Erythroblast (primary cell): ENCODE data around the gene ABCC2.
"Not testable (repeated sequence)": the region's sequence is repeated elsewhere in the genome, so short reads cannot be mapped to it uniquely, and the experiment has no call there.

Experiments
- DNase-seq, 2 experiments: peaks; one replicate each; lab custom pipeline; 2025; lab: John Stamatoyannopoulos, UW
- GATA1 ChIP-seq: IDR thresholded peaks from 2 replicates; pipeline ENCODE4 v1.6.1; 2011; ENCODE audit warnings: low read depth, mild to moderate bottlenecking, control low read depth, low read length, moderate library complexity
- POLR2A ChIP-seq: IDR thresholded peaks from 2 replicates; pipeline ENCODE4 v1.6.1; 2011; ENCODE audit warnings: mild to moderate bottlenecking, low read length

The ABCC2 gene

DNA sequence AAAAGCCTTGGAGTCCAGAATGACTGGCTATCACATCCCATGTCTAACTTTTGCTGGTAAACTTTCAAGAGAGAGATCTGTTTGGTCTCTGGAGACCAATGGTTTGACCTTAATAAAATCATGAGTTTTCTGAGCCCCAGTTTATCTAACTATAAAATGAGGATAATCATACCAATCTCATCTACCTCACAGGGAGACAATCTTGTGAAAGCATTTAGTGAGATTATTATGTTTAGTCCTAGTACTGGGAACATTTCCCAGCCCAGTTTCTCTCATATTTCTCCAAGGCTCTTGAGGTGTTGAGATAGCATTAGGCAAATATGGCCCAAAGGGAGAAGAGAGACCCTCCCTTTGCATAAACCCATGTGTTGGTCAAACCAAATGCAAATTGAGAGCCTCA lies 25.8 kb downstream of the ABCC2 start:
- TF ChIP-seq POLR2A (no peak), GATA1 (no peak)

DNA sequence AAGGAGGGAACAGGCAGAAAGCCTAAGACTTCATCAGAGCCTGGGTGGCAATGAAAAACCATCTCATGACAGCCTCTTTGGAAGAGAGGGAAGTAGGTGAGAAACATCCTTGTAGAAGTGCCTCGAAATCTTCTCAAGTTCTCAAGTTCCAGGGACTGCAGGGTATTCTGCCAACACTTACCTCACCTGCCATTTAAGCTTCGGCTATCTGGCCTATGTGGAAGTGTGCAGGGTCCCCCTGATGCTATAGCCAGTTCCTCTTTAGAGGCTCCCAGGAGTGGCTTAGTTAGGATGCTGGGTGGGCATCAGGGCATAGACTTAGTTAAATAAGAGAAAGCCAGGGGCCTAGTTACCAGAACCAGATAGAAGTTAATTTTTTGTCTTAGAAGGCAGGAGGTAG lies 27.0 kb downstream of the ABCC2 start:
- DNase-seq: no peak
- TF ChIP-seq GATA1 (no peak), POLR2A (no peak)

More for the DNA sequence above, 25.8 kb downstream of the ABCC2 start:
- DNase-seq: no peak

DNA sequence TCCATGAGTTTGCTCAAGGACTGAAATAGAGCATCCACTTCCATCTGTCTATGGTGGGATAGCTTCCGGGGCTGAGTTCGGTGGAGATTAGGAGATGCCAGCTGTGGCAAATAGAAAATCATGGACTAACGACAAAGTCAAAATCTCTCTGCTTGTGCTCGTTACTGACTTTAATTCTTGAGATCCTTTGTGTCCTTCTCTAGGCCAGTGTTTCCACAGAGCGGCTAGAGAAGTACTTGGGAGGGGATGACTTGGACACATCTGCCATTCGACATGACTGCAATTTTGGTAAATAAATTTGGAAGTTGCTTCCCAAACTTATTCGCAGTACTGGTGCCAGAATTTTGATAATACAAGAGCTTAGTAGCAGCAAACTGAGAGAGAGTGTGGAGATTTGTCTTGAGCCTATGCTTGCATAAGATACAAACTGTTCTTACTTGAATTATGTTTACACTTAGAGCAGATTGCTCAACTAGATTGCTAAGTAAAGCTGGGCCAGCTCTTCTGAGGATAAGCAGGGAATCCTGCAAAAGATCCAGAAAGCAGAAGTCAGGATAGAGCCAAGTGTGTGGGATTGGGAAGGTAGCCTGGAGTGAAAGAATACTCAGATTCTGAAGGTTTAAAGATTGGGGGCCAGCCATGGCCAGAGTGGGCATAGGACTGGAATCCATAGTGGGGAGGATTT lies 27.6 kb downstream of the ABCC2 start:
- DNase-seq: no peak
- no peak for TF ChIP-seq GATA1
- no peak for TF ChIP-seq POLR2A

DNA sequence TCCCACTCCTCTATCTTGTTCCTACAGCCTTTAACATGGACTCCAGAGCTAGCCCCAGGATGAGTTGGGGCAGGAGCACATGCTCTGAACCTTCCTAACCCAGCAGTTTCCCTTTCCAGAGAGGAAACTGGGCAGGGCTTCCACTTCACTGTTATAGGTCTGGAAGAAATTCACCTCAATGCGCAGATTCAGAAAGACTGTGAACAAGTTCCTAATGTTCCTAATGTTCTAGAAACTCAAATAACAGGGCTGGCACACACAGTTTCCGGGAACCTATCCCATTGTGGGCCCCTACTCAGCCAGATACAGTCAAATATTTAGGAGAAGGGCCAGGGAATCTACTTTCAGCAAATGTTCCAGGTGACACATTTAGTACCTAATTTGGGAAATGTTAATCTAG lies 29.7 kb downstream of the ABCC2 start:
- TF ChIP-seq POLR2A (no peak), GATA1 (no peak)
- no peak for DNase-seq

DNA sequence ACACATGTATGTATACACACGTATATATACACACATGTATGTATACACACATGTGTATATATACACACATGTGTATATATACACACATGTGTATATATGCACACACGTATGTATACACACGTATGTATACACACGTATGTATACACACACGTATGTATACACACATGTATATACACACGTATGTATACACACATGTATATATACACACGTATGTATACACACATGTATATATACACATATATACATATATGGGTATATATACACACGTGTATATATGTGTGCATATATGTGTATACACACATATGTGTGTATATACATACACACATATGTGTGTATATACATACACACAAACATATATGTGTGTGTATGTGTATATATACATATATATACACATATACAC lies 31.7 kb downstream of the ABCC2 start:
- no peak for DNase-seq
- no peak for TF ChIP-seq POLR2A
- no peak for TF ChIP-seq GATA1

DNA sequence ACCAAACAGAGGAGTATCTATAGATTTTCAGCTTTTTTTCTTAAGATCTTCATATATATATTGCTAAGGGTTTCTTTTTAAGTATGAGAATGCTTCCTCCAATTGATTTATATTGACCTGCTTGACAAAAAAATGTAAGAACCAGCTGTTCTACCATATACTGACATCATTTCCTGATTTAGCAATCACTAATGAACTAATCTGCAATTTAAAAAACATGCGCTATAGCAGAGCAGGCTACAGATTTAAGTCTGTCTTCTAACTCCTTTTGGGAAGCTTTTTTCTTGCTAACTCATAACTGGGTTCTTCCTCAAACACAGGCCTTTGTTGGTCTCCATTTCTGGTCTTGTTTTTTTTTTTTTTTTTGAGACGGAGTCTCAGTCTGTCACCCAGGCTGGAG lies 33.2 kb downstream of the ABCC2 start:
- TF ChIP-seq GATA1: no peak
- TF ChIP-seq POLR2A: no peak
- no peak for DNase-seq

DNA sequence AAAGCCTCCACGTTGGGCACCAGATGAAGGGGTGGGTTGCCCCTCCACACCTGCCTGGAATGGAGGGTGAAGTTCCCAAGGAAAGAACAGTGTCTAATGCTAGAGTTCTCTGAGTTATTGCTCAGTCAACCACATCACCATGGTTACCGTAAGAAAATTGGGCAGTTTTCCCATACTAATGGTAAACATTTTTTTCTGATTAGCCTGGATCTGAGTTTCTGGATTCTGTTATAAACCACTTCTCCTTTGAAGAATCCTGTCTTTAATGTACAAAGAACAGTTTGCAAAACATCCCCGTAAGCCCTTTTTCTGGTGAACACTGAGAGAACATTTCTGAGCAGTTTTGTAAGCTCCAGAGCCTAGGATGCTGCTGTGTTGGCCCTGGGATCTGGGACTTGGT lies 45.5 kb downstream of the ABCC2 start:
- no peak for DNase-seq

DNA sequence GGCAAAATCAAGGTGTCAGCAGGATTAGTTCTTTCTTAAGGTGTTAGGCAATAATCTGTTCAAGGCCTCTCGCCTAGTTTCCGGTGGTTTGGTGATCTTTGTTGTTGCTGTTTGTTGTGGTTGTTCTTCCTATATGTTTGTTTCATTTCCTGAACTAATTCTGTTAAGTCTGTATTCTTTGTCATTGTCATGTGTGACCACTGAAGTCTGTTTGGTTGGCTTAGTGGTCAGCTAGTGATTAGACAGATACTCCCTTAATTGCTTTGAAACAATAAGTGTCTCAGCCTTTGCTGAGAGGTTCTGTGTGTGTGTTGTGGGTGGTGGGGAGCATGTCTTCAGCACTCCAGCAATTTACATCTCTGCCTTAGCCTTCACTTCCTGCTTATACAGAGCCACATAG lies 46.0 kb downstream of the ABCC2 start:
- no peak for DNase-seq
- TF ChIP-seq POLR2A (no peak), GATA1 (no peak)

More for the DNA sequence above, 45.5 kb downstream of the ABCC2 start:
- TF ChIP-seq GATA1: no peak
- no peak for TF ChIP-seq POLR2A

DNA sequence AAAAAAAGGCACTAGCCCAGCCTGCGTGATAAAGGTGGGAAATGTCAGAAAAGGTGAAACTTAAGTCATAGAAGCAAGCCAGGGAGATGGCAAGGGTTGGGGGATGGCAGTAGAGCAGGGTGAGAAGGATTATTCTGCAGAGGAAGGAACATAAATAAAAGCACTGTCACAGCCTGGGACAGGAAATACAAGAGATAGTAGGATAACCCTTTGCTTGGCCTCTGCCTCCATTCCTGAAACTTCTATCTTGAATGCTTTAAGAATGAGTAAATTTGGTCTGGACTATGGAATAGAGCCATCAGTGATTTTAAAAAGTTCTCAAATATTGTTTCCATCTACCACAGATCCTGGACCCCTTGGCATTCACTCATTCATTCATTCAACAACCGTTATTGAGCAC lies 50.0 kb downstream of the ABCC2 start:
- DNase-seq: no peak
- TF ChIP-seq GATA1: no peak
- no peak for TF ChIP-seq POLR2A

DNA sequence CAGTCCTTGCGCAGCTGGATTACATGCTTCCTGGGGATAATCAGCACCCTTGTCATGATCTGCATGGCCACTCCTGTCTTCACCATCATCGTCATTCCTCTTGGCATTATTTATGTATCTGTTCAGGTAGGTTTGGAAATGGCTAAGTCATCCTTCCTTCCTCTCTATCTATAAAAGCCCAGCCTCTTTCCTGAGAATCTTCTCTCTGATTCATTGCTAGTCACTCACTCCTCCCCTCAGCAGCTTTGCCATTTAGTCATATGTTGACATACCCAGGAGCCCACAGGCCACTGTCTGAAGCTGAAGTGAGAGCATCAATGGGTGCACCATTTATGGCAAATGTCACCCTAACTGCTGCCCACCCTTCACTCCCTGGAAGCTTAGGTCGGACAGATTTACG lies 52.0 kb downstream of the ABCC2 start:
- TF ChIP-seq GATA1: no peak
- no peak for TF ChIP-seq POLR2A
- peak in 1 of 2 experiments; percentile 21 for DNase-seq

DNA sequence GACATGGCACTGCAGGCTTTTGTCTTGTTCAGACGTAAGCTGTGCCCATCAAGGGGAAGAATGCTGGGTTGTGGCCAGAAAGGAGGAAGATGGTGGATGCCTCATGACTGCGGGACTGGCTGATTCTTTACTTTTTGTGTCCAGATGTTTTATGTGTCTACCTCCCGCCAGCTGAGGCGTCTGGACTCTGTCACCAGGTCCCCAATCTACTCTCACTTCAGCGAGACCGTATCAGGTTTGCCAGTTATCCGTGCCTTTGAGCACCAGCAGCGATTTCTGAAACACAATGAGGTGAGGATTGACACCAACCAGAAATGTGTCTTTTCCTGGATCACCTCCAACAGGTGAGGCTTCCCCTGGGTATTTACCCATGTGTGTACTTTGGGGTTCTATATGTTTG lies 53.5 kb downstream of the ABCC2 start:
- TF ChIP-seq POLR2A (no peak), GATA1 (no peak)
- no peak for DNase-seq

DNA sequence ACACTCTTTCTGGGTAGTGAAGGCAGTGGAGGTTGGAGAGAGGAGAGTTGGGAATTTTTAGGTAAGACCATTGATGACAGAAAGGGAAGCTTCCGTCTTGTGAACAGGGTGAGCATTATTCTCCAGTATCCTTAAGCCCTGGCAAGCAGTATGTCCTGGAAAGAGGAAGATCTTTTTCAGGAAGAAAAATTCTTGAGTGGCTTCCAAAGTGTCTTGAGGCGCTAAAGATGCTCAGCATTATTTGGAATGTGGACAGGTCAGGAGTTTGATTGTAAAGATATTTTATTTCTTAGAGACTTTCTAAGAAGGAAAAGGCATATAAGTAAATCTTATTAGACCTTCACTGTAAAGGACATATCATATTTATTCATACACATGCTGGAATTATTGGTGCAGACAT lies 54.3 kb downstream of the ABCC2 start:
- no peak for DNase-seq
- TF ChIP-seq GATA1 (no peak), POLR2A (no peak)

DNA sequence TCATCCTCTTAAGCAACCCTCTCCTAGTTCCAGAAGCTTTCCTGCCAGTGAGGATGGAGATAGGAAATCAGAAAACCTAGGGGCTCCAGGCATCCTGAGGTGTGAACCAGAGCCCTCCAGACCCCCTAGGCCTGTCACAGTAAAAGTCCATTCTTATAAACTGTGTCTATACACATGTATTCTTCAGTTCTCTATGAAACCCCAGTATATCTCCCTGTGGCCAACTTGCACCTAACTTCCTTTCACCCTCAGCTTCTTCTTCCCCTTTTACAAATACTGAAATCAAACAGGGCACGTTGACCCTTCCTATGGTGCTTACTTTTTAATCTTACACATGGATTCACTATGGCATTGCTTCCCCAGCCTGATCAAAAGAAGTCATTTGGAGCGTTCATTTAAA lies 58.4 kb downstream of the ABCC2 start:
- DNase-seq: not testable (repeated sequence)

DNA sequence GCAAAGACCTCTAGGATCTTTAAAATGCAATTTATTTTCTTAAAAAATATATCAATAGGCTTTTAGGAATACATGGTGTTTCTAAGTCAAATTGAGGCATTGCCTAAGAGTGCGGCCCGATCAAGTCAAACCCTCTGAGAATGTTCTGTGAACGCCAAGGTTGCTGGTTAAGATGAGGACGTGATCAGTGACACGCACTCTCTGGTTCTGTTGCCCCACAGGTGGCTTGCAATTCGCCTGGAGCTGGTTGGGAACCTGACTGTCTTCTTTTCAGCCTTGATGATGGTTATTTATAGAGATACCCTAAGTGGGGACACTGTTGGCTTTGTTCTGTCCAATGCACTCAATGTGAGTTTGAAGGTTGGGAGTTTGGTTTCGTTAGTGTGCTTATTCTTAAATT lies 59.3 kb downstream of the ABCC2 start:
- DNase-seq: no peak

DNA sequence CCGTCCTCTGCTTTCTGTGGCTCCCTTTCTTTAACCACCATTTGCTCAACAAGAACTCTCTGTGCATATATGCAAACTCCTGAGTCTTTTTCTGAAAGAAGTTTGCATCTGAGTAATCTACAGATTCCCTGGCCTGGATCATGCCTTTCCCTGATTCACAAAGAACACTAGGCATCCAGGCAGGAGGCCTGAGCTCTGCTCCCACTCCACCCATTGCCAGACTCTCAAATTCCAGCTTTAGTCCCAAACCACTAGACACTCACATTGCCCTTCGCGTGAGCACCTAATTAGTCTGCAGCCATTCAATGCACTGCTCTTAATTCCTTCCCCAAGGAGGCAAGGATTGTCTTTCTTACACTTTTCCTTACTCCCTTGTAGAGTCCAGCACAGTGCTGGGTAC lies 60.9 kb downstream of the ABCC2 start:
- no peak for DNase-seq
- no peak for TF ChIP-seq GATA1
- TF ChIP-seq POLR2A: no peak

More for the DNA sequence above, 59.3 kb downstream of the ABCC2 start:
- no peak for TF ChIP-seq POLR2A
- TF ChIP-seq GATA1: no peak
